Measurements from ENCODE around the gene GDPGP1.

GRCh38 chr15:90202929-90203328 is 31.1 kb upstream of the GDPGP1 start:
- TF ChIP-seq, protein P1, sequence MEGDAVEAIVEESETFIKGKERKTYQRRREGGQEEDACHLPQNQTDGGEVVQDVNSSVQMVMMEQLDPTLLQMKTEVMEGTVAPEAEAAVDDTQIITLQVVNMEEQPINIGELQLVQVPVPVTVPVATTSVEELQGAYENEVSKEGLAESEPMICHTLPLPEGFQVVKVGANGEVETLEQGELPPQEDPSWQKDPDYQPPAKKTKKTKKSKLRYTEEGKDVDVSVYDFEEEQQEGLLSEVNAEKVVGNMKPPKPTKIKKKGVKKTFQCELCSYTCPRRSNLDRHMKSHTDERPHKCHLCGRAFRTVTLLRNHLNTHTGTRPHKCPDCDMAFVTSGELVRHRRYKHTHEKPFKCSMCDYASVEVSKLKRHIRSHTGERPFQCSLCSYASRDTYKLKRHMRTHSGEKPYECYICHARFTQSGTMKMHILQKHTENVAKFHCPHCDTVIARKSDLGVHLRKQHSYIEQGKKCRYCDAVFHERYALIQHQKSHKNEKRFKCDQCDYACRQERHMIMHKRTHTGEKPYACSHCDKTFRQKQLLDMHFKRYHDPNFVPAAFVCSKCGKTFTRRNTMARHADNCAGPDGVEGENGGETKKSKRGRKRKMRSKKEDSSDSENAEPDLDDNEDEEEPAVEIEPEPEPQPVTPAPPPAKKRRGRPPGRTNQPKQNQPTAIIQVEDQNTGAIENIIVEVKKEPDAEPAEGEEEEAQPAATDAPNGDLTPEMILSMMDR (IDR thresholded peaks at IDR 0.05; ENCODE audit: low read length) = no peak
- TF ChIP-seq EZH2 (IDR thresholded peaks at IDR 0.05; ENCODE audit: borderline replicate concordance, low read length) = no peak

Data from OCI-LY1 (cell line).